ENCODE measurements around the gene COPG2.

COPG2 gene

DNA sequence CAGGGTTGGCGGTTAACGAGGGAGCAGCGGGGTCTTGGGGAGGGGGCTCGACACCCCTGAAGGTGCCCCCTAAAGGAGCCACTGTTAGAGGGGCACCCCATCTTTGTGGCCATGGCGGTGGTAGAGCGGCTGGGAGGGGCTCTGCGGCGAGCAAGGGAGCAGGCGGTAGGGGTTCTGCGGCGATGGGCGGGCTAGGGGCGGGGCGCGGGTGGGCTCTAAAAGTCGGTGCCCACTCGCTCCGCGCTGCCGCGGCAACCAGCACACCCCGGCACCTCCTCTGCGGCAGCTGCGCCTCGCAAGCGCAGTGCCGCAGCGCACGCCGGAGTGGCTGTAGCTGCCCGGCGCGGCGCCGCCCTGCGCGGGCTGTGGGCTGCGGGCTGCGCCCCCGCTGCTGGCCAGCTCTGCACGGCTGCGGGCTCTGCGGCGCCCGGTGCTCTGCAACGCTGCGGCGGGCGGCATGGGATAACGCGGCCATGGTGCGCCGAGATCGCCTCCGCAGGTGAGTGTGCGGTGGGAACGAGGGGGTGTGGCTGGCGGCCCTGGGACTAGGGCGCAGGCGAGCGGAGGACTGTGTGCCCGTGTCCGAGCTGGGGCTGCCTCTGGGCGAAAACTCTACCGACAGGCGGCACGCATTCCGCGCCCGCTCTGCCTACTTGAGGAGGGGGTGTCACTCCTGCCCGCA, 176.6 kb downstream of the COPG2 start, which contains the start of gene MEST:
TSS of gene MEST (plus strand) at position 245 of the 682 bp plus-strand sequence. CDS start at position 474, 229 bp downstream.
- DNase-seq, result no peak

DNA sequence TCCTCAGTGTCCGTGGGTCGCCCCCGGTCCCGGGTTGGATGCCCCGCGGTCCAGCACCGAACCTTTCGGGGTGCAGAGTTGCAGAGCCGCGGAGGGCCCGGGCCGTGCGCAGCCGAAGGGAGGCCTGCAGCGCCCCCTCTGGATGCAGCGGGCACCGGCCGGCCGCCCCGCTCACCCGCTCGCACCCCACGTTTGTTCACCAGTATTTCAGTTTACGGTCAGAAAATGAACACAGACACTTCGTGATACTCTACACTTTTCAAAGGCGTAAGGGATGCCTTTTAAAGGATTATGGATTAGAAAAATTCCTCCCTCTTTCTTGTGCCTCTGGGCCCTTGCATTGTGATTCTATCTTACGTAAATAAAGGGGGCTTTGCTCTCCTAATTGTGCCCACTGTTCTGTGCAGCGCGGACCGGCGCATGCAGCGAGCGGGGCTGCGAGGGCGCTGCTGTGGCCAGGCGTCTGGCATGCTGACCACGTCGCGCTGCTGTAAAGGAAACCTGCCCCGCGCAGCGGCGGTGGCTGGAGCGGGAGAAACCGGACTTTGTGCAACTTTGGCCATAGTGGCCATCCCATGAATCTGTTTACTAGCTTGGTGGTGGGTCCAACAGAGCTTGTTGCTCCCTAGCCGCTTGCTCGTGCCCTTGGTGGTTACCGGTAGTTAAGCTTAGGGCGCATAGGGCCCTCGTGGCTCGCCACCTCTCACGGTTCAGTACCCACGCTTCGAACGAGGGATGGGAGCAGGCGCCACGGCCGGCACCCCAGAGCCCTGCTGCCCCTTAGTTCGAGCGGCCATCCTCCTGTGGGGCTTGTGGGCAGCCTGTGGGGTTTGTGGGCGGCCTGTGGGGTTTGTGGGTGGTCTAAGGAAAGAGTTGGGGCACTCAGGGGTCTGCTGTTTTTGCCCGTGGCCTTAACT, 177.4 kb downstream of the COPG2 start:
- peak; percentile 8 for DNase-seq

DNA sequence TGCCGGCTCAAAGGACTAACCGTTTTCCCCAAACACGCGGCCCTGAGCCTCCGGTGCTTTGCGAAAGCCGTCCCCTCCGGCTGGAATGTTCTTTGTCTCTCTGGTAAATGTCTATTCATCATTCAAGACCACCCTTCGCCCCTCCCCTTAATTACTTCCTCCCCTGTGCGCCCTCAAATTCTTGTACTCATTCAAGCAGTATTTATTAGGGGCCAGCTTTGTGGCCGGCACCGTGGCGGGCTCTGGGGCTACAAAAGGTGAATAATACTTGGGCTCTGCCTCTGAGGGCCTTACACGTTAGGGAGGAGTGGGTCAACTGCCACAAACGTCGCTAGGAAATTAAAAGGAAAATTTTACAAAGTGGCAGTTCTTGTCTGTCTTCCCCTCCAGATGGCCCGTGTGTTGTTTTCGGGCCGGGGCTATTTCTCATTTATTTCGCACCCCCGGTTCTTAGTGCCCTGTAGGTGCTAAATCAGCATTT, 178.2 kb downstream of the COPG2 start:
- no peak for DNase-seq

DNA sequence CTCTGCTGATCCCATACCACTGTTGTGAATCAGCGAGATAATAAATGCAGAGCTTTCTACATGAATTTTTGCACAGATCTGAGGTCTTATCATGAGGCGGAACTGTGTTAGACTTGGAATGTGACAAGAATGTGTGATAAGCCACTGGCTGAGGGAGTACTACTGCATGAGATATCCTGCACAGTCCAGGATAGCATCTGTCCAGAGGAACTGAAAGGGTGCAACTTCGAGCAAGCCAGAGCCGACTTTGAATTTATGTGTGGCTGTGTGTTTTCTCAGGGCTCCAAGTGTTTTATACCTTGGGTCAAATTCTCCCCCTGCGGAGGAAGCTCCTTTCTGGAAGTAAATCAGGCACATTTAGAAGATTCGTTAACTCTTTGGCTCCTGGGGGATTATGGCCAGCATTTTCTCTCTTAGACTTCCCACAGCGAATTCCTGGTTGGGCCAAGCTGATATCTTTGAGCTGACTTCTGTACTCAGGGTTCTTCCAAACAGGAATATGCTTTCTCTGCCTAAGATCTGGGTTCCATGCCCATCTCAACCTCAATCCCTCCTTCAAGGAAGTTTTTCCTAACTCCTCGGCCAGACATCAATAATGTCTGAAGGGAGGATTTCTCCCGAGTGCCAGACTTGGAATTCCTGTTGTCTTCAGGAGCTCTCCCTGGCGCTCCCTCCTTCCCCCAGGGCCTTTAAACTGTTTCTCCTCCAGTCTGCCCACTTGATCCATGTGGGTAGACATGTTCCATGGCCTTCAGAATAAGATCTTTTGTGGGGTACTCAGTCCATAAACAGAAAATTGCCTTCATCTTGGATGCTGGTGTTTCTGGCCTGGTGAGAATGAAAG, 179.2 kb downstream of the COPG2 start:
- no peak for DNase-seq

DNA sequence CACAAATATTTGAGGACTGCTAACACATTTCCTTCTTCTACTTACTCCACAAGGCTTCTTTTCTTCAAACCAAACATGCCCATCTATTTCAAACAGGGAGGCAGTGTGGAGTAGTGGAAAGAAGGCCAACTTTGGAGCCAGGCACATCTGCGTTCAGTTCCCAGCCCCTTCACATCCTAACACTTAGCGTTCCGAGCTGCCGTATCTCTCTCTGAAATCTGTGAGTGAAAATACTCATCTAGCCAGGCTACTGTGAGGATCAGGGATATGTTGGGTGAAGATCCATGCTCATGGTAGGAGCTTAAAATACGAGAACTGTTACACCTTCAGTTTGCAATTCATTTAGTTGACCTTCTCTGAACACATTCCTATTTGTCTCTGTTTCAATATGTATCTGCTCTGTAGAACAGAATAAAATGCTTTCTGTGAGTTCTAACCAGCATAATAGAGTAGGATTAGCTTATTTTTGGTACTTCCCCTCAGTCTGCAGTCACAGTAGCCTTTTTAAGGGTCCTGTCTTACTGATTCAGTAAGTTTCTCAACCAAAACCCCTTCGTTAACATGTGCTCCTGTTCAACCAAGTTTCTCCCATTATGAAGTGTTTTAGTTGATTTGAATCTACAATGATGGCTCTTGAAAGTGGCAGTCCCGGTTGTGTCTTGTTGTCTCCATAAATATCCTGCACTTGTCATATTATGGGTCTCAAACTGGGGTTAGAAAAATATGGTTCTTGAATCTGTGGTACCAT, 180.0 kb downstream of the COPG2 start:
- no peak for DNase-seq

DNA sequence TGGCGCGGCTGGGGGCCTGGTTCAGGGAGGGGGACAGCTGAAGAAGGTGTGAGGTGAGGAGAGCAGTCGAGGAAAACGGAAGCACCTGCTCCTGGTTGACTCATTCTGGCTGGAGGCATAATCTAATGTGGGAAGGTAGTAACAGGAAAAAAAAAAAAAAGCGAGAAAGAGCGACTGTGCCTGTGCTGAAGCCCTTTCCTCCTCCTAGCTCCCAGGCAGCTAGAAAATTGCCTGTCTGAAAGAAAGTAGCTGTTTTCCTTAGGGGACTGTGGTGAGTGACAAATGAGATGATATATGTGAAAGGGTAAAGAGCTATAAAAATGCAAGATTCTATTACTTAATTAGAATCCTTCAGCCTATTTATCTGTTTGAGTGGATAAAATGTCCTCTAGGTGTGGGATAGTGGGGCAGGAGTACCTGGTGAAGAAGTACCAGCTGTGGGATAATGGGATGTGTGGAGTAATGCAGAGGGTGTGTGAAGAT, 181.6 kb downstream of the COPG2 start:
- no peak for DNase-seq

DNA sequence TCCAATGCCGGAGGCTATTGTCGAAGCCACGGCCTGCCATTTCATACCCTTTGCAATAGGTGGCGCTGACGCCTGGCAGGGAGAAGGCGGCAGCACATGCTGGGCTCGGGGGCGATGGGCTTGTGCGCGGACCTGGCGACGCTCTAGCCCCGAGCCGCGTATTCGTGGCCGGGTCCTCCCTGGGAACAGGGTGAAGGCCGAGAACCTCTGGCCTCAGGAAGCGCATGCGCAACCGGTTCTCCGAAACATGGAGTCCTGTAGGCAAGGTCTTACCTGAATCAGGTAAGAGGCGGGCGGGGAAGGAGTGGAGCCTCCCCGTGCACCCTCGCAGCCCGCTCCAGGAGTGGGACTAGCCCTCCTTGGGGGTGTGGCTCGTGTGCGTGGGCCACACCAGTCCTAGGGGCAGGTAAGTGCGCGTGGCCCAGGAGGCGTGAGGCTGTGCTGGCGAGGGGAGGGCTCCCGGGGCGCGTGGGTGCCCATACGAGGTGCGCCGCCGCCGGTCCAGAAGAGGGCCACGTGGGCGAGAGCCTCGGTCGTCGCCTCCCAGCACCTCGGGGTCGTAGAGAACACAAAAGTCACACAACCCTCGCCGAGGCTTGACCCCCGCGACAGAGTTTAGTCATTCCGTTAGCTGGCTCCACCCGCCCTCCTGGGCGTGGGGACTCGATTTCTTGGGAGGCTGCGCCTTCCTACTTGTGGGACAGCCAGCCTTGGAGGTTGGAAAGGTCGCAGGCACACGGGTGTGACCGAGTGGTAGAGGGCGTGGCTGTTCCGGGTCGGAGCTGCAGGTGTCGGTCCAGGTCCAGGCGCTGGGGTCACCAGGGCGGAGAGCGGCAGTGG, 182.2 kb downstream of the COPG2 start:
- DNase-seq, result peak; percentile 57

DNA sequence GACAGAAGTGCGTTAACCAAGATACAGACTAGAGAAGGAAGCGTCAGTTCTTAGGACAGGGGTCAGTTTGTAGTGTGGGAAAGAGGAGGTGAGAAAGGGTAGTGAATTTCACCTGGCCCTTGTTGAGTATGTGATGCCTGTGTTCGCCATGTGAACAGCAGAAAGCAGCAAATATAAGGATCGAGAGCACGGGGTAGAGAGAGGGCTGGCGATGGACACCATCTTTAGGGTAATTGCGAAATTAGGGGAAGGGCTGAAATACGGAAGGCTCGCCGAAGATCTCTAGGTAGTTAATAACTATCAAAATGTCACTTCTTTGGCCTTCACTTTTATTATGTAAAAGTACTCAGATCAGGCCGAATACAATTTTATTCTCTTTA, 182.8 kb downstream of the COPG2 start:
- no peak for DNase-seq

DNA sequence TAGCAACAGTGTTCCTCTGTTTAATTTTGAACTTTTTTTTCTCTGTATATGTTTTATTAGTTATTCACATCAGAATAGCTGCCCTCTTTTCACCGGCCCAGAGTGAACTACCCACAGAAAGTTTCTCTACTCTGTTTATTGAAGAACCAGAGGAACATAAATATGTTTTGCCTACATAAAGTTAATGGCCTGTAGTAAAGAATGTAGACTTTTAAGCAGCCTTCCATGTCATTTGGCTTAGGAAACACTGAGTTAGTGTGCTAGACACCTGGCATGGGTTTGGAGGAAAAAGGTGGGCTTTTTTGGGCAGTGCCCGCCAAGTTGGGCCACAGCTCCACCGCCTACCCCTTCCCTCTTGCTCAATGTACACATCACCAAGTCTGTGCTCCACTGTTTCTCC, 185.5 kb downstream of the COPG2 start:
- no peak for DNase-seq

DNA sequence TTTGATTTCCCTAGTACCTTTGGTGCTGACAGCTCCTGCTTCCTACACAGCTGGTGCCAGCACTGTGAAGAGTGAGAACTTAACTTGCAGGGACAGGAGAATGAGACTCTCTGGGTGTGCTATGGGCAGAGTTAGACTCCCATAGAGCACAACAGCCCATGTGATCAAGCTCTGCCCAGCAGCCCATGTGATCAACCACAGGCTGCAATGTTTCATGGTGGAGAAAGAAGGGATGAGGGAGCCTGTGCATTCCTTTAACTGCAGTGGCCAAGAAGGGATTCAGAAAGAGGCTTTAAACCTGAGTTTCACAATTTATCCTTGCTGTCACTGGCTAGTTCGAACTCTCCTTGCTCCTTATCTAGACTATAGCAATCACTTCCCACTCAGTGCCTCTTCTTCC, 186.7 kb downstream of the COPG2 start:
- DNase-seq, result no peak

DNA sequence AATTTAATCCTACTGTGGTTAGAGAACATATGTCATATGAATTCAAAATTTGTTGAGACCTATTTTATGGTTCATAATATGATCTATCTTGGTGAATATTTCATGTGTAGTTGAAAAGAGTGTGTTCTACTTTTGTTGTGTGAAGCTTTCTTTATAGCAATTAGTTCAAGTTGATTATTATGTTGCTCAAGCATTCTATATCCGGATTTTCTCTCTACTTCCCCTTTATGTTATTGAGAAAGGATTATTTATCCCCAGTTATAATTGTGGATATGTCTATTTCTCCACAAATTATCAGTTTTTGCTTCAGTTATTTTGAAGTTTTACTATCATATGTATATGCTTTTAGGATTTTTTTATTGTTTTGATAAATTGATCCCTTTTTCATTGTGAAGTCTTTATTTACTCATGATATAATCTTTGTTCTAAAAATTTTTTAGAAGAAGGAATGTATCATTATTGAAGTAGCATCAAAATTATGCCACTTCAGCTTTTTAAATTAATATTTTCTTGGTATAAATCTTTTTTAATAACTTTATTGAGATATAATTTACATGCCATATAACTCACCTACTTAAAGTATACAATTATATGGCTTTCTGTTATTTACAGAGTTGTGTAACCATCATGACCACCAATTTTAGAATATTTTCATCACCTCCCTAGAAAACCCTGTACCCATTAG, 188.7 kb downstream of the COPG2 start:
- DNase-seq, result no peak

DNA sequence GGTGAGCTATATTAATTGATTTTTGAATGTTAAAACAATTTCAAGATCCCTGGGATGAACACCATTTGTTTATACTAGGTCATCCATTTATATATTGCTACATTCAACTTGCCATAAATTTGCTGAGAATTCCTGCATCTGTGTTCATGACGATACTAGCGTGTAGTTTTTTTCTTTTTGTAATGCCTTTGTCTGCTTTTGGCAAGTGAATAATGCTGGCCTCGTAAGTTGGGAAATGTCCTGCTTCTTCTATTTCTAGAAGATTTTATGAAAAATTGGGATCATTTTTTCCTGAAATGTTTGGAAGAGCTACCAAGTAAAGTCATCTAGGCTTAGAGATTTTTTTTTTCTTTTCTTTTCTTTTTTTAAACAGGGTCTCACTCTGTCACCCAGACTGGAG, 189.6 kb downstream of the COPG2 start:
- DNase-seq, result no peak

DNA sequence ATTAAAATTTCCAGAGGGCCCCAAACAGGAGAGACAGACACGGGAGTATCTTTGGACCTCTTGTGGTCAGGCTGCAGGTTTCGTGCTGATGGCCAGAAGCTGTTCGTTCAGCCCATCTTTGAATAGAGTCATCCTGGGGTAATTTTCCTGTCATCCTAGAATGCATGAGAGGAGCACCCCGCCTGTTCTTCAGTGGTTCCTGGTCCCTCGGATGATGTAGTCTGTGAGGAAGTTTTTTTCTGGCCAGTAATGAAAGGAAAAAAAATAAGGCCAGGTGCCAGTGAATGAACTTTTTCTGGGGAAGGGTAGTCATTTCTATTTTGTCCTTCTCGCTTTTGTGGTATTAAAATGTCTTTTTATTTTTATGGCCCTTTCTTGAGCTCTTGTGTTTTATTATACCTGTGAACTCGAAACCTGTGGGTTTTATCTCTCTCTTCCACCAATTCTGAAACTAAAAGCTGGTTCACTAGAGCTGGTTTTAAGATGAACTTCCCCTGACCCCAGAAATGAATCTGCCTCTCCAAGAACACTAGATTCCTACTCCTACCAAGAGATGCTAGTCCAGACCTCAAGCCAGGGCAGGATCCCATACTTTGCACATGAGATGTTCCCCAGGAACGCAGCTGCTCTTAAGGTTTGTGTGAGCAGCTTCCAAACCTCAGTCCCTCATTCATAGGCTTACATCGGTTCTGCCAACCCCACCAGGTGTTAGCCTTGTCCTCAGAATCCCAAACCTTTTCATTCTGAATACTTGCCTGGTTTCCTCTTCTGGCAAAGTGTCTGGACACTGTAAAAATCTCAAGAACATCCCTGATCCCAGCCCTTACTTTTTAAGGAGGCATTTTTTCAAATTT, 192.0 kb downstream of the COPG2 start:
- no peak for DNase-seq

DNA sequence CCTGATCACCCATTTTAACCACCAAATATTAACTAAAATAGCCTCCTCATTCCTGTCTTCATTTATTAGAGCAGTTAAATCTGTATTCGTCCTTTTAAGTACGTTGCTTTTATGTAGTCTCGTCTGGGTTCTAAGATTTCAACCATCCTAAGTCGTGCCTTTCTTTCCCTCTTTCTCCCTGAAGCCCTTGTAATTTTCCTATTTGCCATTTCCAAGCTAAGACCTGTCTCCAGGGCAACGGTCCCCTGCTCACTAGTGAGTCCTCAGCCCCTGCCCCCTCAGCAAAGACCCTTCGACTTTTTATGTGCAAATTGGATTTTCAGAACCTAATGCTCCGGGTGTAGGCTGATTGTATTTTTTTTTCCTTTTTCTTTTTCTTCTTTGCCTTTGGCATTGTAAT, 192.8 kb downstream of the COPG2 start:
- DNase-seq, result no peak

DNA sequence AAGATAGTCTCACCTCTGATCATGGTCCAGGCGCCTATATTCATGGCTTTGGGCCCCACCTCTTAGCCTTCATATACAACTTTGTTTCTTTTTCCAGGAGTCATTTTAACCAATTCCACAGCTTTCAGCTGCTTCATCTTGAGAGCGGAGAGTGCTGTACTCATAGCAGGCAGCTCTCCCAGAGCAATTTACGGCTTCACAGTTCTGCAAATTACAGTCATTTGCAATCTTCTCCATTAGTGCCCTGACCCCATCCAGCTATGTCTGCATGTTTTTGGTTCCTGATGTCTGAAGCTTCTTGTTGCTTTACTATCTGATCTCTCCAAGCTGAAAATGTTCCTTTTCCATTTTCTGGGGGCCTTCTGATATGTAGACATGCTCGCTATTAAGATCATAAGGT, 194.7 kb downstream of the COPG2 start:
- DNase-seq, result no peak

DNA sequence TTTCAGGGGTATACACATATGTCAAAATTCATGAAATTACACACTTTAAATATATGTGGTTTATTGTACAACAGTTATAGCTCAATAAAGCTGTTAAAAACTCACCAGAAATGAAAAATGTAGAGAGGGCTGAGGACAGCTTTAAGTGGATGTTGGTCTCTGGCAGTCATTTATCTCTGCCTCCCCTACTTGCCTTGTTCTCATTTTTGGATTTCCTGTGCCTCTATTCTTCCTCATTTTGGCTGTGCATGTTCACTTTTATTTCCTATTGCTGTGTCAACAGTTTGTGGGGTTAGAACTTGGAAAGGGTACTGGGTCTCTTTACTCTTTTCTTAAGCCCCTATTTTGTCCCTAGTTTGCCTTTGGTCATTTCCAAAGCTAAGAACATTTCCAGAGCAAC, 195.3 kb downstream of the COPG2 start:
- no peak for DNase-seq

DNA sequence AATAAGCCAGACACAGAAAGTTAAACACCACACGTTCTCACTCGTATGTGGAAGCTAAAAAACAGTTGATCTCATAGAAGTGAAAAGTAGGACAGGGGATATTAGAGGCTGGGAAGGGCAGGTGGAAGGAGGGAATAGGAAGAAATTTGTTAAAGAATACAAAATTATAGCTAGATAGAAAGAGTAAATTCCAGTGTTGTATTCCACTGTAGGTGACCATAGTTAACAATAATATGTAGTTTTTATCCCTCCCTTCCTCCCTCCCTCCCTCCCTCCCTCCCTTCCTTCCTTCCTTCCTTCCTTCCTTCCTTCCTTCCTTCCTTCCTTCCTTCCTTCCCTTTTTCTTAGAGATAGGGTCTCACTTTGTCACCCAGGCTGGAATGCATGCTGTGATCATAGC, 196.6 kb downstream of the COPG2 start:
- DNase-seq, result no peak

DNA sequence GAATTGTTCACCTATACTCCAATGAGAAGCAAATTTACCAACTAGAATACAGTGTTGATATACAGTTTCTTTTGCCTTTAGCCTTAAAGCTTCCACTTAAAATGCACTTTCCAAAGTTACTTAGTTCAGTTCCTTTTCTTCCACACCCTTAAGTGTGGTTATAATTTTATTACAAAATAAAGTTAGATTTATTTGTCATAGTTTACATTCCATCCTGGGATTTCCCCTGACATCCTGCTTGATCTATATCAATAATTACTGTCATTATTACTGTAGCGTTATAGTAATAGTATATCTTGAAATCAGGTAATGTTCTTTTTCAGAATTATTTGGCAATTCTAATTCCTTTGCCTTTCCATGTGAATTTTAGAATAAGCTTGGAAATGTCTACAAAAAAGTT, 199.9 kb downstream of the COPG2 start:
- no peak for DNase-seq

DNA sequence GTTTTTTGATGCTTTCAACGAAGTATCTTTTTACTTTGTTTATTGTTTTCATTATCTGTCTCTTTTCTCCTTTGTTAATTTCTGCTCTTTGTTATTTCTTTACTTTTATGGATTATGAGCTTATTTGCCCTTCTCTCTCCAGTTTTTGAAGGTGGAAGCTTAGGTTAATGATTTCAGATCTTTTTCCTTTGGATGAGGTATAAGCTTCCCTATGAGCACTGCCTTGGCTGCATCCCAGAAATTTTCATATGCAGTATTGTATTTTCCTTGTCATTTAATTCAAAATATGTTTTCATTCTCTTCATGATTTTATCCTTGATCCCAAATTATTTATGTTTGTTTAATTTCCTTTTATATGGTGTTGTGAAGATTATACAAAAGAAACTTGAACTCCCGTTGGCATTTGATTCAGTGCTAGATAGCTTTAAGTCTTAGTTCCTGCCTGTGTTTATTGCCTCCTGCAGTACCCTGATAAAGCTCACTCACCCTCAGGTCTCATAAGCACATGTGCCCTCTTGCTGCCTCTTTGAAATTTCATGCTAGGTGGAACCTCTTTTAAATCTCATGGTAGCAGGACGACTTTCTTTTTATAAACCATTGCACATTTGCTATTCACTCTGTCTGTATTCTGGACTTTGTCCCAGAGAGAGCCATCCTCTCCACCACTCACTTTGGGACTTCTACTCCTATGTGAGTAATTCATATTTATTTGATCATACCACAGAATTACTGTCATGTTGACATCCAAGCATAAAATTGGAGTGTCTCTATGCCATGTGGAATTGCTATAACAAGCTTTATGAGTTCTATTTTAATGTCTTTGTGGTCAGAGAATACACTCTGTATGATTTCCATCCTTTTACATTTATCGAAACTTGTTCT, 204.8 kb downstream of the COPG2 start:
- no peak for DNase-seq

Data from stimulated activated CD4-positive, alpha-beta T cell treated with anti-CD3 and anti-CD28 coated beads, Interleukin-4, amount 100 ng/mL, for 24 hours (primary cell).